A673 (cell line): Measurements from ENCODE around the gene XPO6. TPM values are rescaled to one million over a fixed set of nuclear protein-coding genes. Genes with fewer than 3 reads are reported as not detected.

Experiments used
- BruUV-seq: library from RNA; stranded (reverse); fragments of 400-500 nt; replicated peaks from 2 replicates; lab custom pipeline; 2021; lab: Mats Ljungman, UMichigan
- CTCF ChIA-PET: fragments of 300-600 bp; sonication (Branson Sonifier 250); formaldehyde crosslinking; loops from one replicate; lab custom pipeline; 2022; ENCODE audit warnings: antibody characterized with exemption; lab: Charles Lee
- POLR2A ChIA-PET: fragments of 300-600 bp; sonication (Branson Sonifier 250); formaldehyde crosslinking; loops from one replicate; lab custom pipeline; 2022; ENCODE audit warnings: antibody characterized with exemption; ENCODE audit not compliant: low non-redundant PET; lab: Charles Lee
- DNase-seq: peaks from one replicate; pipeline ENCODE4 v3.0.0-alpha.2; 2015; ENCODE audit warnings: low spot score
- H3K27ac ChIP-seq: fragments of 200-600 bp; sonication (generic); 2 replicates; pipeline ENCODE4 v1.5.1; 2016; ENCODE audit warnings: mixed run types, low read depth, mild to moderate bottlenecking, mixed read lengths, antibody characterized with exemption, low read length; ENCODE audit not compliant: poor library complexity, severe bottlenecking
- H3K27me3 ChIP-seq: fragments of 200-600 bp; sonication (generic); replicated peaks from 2 replicates; pipeline ENCODE4 v1.6.1; 2017; ENCODE audit warnings: mixed run types, low read depth, mild to moderate bottlenecking, mixed read lengths, antibody characterized with exemption, low read length; ENCODE audit not compliant: insufficient read depth, poor library complexity
- H3K36me3 ChIP-seq: fragments of 200-600 bp; sonication (generic); 2 replicates; pipeline ENCODE4 v1.6.1; 2016; ENCODE audit warnings: mixed run types, mild to moderate bottlenecking, mixed read lengths, antibody characterized with exemption, low read length; ENCODE audit not compliant: insufficient read depth, poor library complexity, severe bottlenecking
- H3K4me1 ChIP-seq: fragments of 200-600 bp; sonication (generic); 2 replicates; pipeline ENCODE4 v1.6.1; 2017; ENCODE audit warnings: mixed run types, mild to moderate bottlenecking, mixed read lengths, antibody characterized with exemption, low read length; ENCODE audit not compliant: insufficient read depth, poor library complexity, severe bottlenecking
- H3K4me3 ChIP-seq: fragments of 200-600 bp; sonication (generic); 2 replicates; pipeline ENCODE4 v1.5.1; 2016; ENCODE audit warnings: low read depth, mixed run types, mild to moderate bottlenecking, mixed read lengths, low read length; ENCODE audit not compliant: poor library complexity, severe bottlenecking
- H3K9me3 ChIP-seq: fragments of 200-600 bp; sonication (generic); 2 replicates; pipeline ENCODE4 v1.6.1; 2016; ENCODE audit warnings: mixed run types, low read depth, mild to moderate bottlenecking, mixed read lengths, antibody characterized with exemption, low read length; ENCODE audit not compliant: poor library complexity, severe bottlenecking
- CTCF ChIP-seq: fragments of 300-800, 200-600 bp; sonication (generic); conservative IDR thresholded peaks from 2 replicates; pipeline ENCODE4 v1.5.1; 2017; ENCODE audit warnings: low read depth, mild to moderate bottlenecking, antibody characterized with exemption, low read length, moderate library complexity, mixed read lengths
- EZH2 ChIP-seq: fragments of 200-600 bp; sonication (generic); IDR thresholded peaks from 2 replicates; pipeline ENCODE4 v1.6.1; 2017; ENCODE audit warnings: borderline replicate concordance, low read depth, mild to moderate bottlenecking, mixed read lengths, antibody characterized with exemption, low read length; ENCODE audit not compliant: poor library complexity, severe bottlenecking
- intact Hi-C: fragments of 100-400 bp; cut with micrococcal nuclease; formaldehyde crosslinking; loops from one replicate; pipeline ENCODE4 v1.10.0; 2022; ENCODE audit not compliant: unreplicated experiment
- total RNA-seq: library from RNA; stranded (reverse); gene quantifications from 2 replicates; pipeline ENCODE4 v1.2.3, GENCODE V29; 2021

The XPO6 gene
- total RNA-seq, 1 experiment from 2014 or later: 155 TPM

GRCh38 chr16:28158136-28158535 is 53.6 kb downstream of the XPO6 start:
- peaks cover 20% of the 10 kb centered on the region for H3K36me3 ChIP-seq
- DNase-seq: no peak
- POLR2A ChIA-PET: no interaction called here
- no peak overlapping the region for H3K27ac ChIP-seq
- TF ChIP-seq EZH2 (no peak), CTCF (no peak)
- intact Hi-C loops: loop anchor here (10.0 kb wide), 1 partner anchor 53 kb away; no protein-coding TSS in a partner anchor
- H3K4me1 ChIP-seq: peaks cover 25% of the 10 kb centered on the region
- CTCF ChIA-PET: no interaction called here
- no peak overlapping the region for H3K4me3 ChIP-seq
- no peaks in the 10 kb centered on the region for H3K27me3 ChIP-seq
- H3K9me3 ChIP-seq: no peaks in the 10 kb centered on the region
- no TSS peak for BruUV-seq

GRCh38 chr16:28156056-28156680 is 55.6 kb downstream of the XPO6 start:
- CTCF ChIA-PET: no interaction called here
- no peaks in the 10 kb centered on the region for H3K27me3 ChIP-seq
- intact Hi-C loops: loop anchor here (10.0 kb wide), 1 partner anchor 51 kb away; no protein-coding TSS in a partner anchor
- no peak overlapping the region for H3K4me3 ChIP-seq
- H3K9me3 ChIP-seq: no peaks in the 10 kb centered on the region
- POLR2A ChIA-PET: no interaction called here
- TF ChIP-seq CTCF (no peak), EZH2 (no peak)
- H3K36me3 ChIP-seq: peaks cover 36% of the 10 kb centered on the region
- peaks cover 17% of the 10 kb centered on the region for H3K4me1 ChIP-seq
- BruUV-seq: no TSS peak
- H3K27ac ChIP-seq: no peak overlapping the region
- DNase-seq: no peak

- H3K36me3 ChIP-seq: peaks cover 36% of the 10 kb centered on the region
- ChIA-PET POLR2A (no interaction called here), CTCF (interaction anchor here (0.6 kb wide), 1 partner anchor 10 kb away, joined by 3 read pairs; no protein-coding TSS in a partner anchor)
Measured at GRCh38 chr16:28155293-28155692, 56.5 kb downstream of the XPO6 start.

More at GRCh38 chr16:28155293-28155692, 56.5 kb downstream of the XPO6 start:
- Histone ChIP-seq H3K9me3 (no peaks in the 10 kb centered on the region), H3K27ac (no peak overlapping the region), H3K4me3 (no peak overlapping the region), H3K27me3 (no peaks in the 10 kb centered on the region), H3K4me1 (peaks cover 13% of the 10 kb centered on the region)
- intact Hi-C loops: loop anchor here (10.0 kb wide), 1 partner anchor 50 kb away; no protein-coding TSS in a partner anchor
- TF ChIP-seq EZH2: no peak
- no peak for TF ChIP-seq CTCF
- DNase-seq: no peak
- BruUV-seq: no TSS peak
